HepG2 (cell line): Measurements from ENCODE around the gene ZNF846. TPM values are rescaled to one million over a fixed set of nuclear protein-coding genes. Genes with fewer than 3 reads are reported as not detected.
"Not testable (repeated sequence)": the region's sequence is repeated elsewhere in the genome, so short reads cannot be mapped to it uniquely, and the experiment has no call there.

Experiments used
- ATAC-seq: fragments of 200-7000 bp; cut with Tn5 transposase; 3 replicates; pipeline ENCODE4 v1.9.1; 2020; ENCODE audit warnings: mild to moderate bottlenecking, moderate library complexity
- BruUV-seq: library from RNA; stranded (reverse); fragments of 400-500 nt; replicated peaks from 2 replicates; lab custom pipeline; 2021; lab: Mats Ljungman, UMichigan
- CTCF ChIA-PET: fragments of 300-600 bp; formaldehyde crosslinking; extraction: SDS; loops from one replicate; lab custom pipeline; 2021; ENCODE audit warnings: low total read pairs, inconsistent platforms, low intra/inter-chr PET ratio; lab: Yijun Ruan, JAX
- POLR2A ChIA-PET: fragments of 350-600 bp; sonication (Branson Sonifier 250); formaldehyde crosslinking; loops from one replicate; lab custom pipeline; 2020; ENCODE audit warnings: antibody characterized with exemption, inconsistent platforms; lab: Yijun Ruan, JAX
- DNase-seq: peaks from one replicate; pipeline ENCODE4 v3.0.0-alpha.2; 2015; ENCODE audit warnings: low spot score
- FAIRE-seq: peaks from 3 replicates; lab custom pipeline; 2011; peaks lifted over from hg19 to GRCh38; lab: Jason Lieb, UNC
- H2AFZ ChIP-seq: one replicate; pipeline ENCODE4 v1.6.1; 2011; ENCODE audit warnings: low read length, inconsistent platforms
- H3K27ac ChIP-seq: fragments of 300-600 bp; 3 replicates; pipeline ENCODE4 v1.8.0; 2011; ENCODE audit warnings: mixed run types, mild to moderate bottlenecking, mixed read lengths, low read length, inconsistent platforms; ENCODE audit not compliant: insufficient read depth; ENCODE audit errors: extremely low read length
- H3K27me3 ChIP-seq, 2 experiments: fragments of 200-600 bp in 1 of 2; 2 replicates in 1 of 2; 3 replicates in 1 of 2; pipeline versions ENCODE4 v1.6.0 to v1.8.0; 2011; ENCODE audit warnings: low read length in 2 of 2, mild to moderate bottlenecking in 2 of 2, moderate library complexity in 2 of 2, inconsistent platforms in 1 of 2; ENCODE audit not compliant: insufficient read depth in 2 of 2, control insufficient read depth in 1 of 2
- H3K36me3 ChIP-seq, 2 experiments: fragments of 200-600 bp in 1 of 2; replicated peaks in 1 of 2; 2 replicates in 1 of 2; 3 replicates in 1 of 2; pipeline versions ENCODE4 v1.5.1 to v1.8.0; 2011; ENCODE audit warnings: low read length in 2 of 2, inconsistent platforms in 1 of 2; ENCODE audit not compliant: insufficient read depth in 2 of 2, control insufficient read depth in 1 of 2
- H3K4me1 ChIP-seq: 2 replicates; pipeline ENCODE4 v1.5.1; 2012; ENCODE audit warnings: low read length, inconsistent platforms; ENCODE audit not compliant: insufficient read depth
- H3K4me2 ChIP-seq: 2 replicates; pipeline ENCODE4 v1.6.0; 2011; ENCODE audit warnings: low read depth, low read length, inconsistent platforms
- H3K4me3 ChIP-seq, 3 experiments: fragments of 200-600 bp in 1 of 3; sonication (generic), shearing (Covaris generic) in 1 of 3; replicated peaks in 1 of 3; 2 replicates each; pipeline ENCODE4 v1.5.1; 2011 to 2016; ENCODE audit warnings: low read length in 3 of 3, inconsistent platforms in 2 of 3, low read depth in 2 of 3, mild to moderate bottlenecking in 2 of 3, control low read depth in 1 of 3, mixed read lengths in 1 of 3; ENCODE audit not compliant: insufficient read depth in 1 of 3
- H3K79me2 ChIP-seq: one replicate; pipeline ENCODE4 v1.6.1; 2011; ENCODE audit warnings: low read length, inconsistent platforms; ENCODE audit not compliant: insufficient read depth
- H3K9ac ChIP-seq: 2 replicates; pipeline ENCODE4 v1.6.0; 2011; ENCODE audit warnings: mild to moderate bottlenecking, low read depth, low read length, inconsistent platforms; ENCODE audit not compliant: insufficient read depth
- H3K9me3 ChIP-seq: 2 replicates; pipeline ENCODE4 v1.5.1; 2012; ENCODE audit warnings: mild to moderate bottlenecking, low read length
- H4K20me1 ChIP-seq: 2 replicates; pipeline ENCODE4 v1.6.0; 2011; ENCODE audit warnings: inconsistent platforms, mild to moderate bottlenecking, low read length, moderate library complexity; ENCODE audit not compliant: insufficient read depth
- CTCF ChIP-seq: sonication (generic); formaldehyde crosslinking; IDR thresholded peaks from 2 replicates; pipeline ENCODE4 v1.5.0; 2020; ENCODE audit warnings: mild to moderate bottlenecking, missing genetic modification reagents, moderate library complexity
- RBM39 ChIP-seq: fragments of 200-400 bp; formaldehyde crosslinking; IDR thresholded peaks from one replicate; pipeline ENCODE4 v1.6.1; 2018; ENCODE audit warnings: antibody characterized with exemption, mild to moderate bottlenecking, low read depth, low read length; ENCODE audit not compliant: poor library complexity, severe bottlenecking
- SMC3 ChIP-seq: IDR thresholded peaks from 2 replicates; pipeline ENCODE4 v1.6.1; 2011; ENCODE audit warnings: low read length, improper control_type of control experiment
- STAG1 ChIP-seq: sonication (generic); formaldehyde crosslinking; IDR thresholded peaks from 2 replicates; pipeline ENCODE4 v1.4.0; 2020; ENCODE audit warnings: missing genetic modification reagents
- THRA ChIP-seq: sonication (generic); formaldehyde crosslinking; IDR thresholded peaks from 2 replicates; pipeline ENCODE4 v1.4.0; 2020; ENCODE audit warnings: missing genetic modification reagents, borderline replicate concordance
- U2AF1 ChIP-seq: fragments of 200-400 bp; formaldehyde crosslinking; optimal IDR thresholded peaks from 2 replicates; pipeline ENCODE3; 2017; ENCODE audit warnings: mild to moderate bottlenecking, low read depth, low read length
- ZNF501 ChIP-seq: sonication (generic); formaldehyde crosslinking; IDR thresholded peaks from 2 replicates; pipeline ENCODE4 v1.5.1; 2020; ENCODE audit warnings: mild to moderate bottlenecking, moderate library complexity, missing genetic modification reagents
- WGBS: methylation state at CpG from one replicate; pipeline ENCODE4 v1.1.6; 2017; ENCODE audit warnings: low lambda C conversion rate; 5-methylcytosine and 5-hydroxymethylcytosine counted together
- in situ Hi-C: cut with HindIII; loops from 2 replicates; pipeline ENCODE4 v1.10.0; 2017; ENCODE audit warnings: low pct_unique_long_range_greater_than_20kb; ENCODE audit not compliant: extremely low pct_ligation_motif_present
- intact Hi-C: fragments of 100-400 bp; cut with micrococcal nuclease; formaldehyde crosslinking; loops from one replicate; pipeline ENCODE4 v1.10.0; 2022; ENCODE audit not compliant: unreplicated experiment
- polyA plus RNA-seq, 8 experiments: library from polyadenylated mRNA; depleted of rRNA in 3 of 8; stranded (reverse) in 7 of 8; unstranded in 1 of 8; fragments of >200 nt; fragmentation: Illumina TruSeq in 4 of 8; extraction: Trizol in 4 of 8; gene quantifications; 2 replicates each; pipeline versions ENCODE4 v1.2.1 to v1.2.3, GENCODE V29; 2011 to 2016; ENCODE audit warnings: low read depth in 4 of 8, missing spikeins in 1 of 8, mixed read lengths in 1 of 8; ENCODE audit not compliant: insufficient read depth in 1 of 8
- total RNA-seq, 5 experiments: library from RNA; depleted of rRNA; stranded (reverse); fragments of >200 nt; fragmentation: Illumina TruSeq; extraction: Trizol; gene quantifications; 2 replicates each; pipeline ENCODE4 v1.2.3, GENCODE V29; 2016; ENCODE audit warnings: low read depth in 1 of 5

The ZNF846 gene
- total and polyA plus RNA-seq, 2 of the 13 experiments (the other 11 are each of a cell fraction or from before 2014, with no cell fraction given), result 4.8 to 5.4 TPM

GRCh38 chr19:9727644-9728043, 40.9 kb downstream of the ZNF846 start (continued):
- TF ChIP-seq U2AF1 (no peak), THRA (no peak), RBM39 (no peak)

GRCh38 chr19:9725508-9726201, 42.9 kb downstream of the ZNF846 start:
- POLR2A ChIA-PET, result not testable (repeated sequence)

More at GRCh38 chr19:9725508-9726201, 42.9 kb downstream of the ZNF846 start:
- H3K9ac ChIP-seq, H3K9me3 ChIP-seq, H3K4me1 ChIP-seq, H3K79me2 ChIP-seq, H3K27ac ChIP-seq, FAIRE-seq, H2AFZ ChIP-seq, intact Hi-C loops, BruUV-seq, H4K20me1 ChIP-seq, DNase-seq, ATAC-seq, H3K4me3 ChIP-seq, in situ Hi-C loops, H3K36me3 ChIP-seq: not testable (repeated sequence)
- peaks cover 1 to 20% of the 10 kb centered on the region in 2 experiments; a peak in 3 of 5 replicates for H3K27me3 ChIP-seq
- peak overlapping the region; percentile 26; the same call in 1 of the 2 replicates for H3K4me2 ChIP-seq
- TF ChIP-seq STAG1 (CRISPR knock-in tag) (peak; percentile 60), ZNF501 (CRISPR knock-in tag) (0 out of 2 replicates have a peak, but pooled peaks have one; percentile 20), CTCF (CRISPR knock-in tag) (peak; percentile 50), SMC3 (peak; percentile 38; the same call in 1 of the 2 replicates)
- CTCF ChIA-PET, result interaction anchor here (0.9 to 1.1 kb wide), 2 partner anchors 97 to 100 kb away, joined by 3 read pairs; no protein-coding TSS in a partner anchor
- 26% methylated on average over 13 of the region's 13 CpGs for WGBS
